SU-DHL-6 (cell line): Measurements from ENCODE around the gene MFN2.

Experiments
- H2AFZ ChIP-seq: fragments of 200-600 bp; sonication (generic); 2 replicates; pipeline ENCODE4 v1.6.1; 2014; ENCODE audit warnings: low read depth, mild to moderate bottlenecking, moderate library complexity, mixed read lengths, antibody characterized with exemption, low read length; ENCODE audit not compliant: severe bottlenecking
- H3F3A ChIP-seq: fragments of 200-600 bp; shearing (Covaris generic); 2 replicates; pipeline ENCODE4 v1.6.0; 2016; ENCODE audit warnings: antibody characterized with exemption, mild to moderate bottlenecking; ENCODE audit not compliant: insufficient read depth
- H3K27ac ChIP-seq: fragments of 200-600 bp; sonication (generic); 2 replicates; pipeline ENCODE4 v1.5.1; 2016; ENCODE audit warnings: low read depth, mild to moderate bottlenecking, low read length, moderate library complexity, mixed read lengths
- H3K27me3 ChIP-seq: fragments of 200-600 bp; sonication (generic), shearing (Covaris generic); 2 replicates; pipeline ENCODE4 v1.6.0; 2014; ENCODE audit warnings: mild to moderate bottlenecking, low read length
- H3K36me3 ChIP-seq: fragments of 200-600 bp; sonication (generic); 2 replicates; pipeline ENCODE4 v1.6.1; 2014; ENCODE audit warnings: mild to moderate bottlenecking, low read length, mixed read lengths
- H3K4me2 ChIP-seq: fragments of 300-600, 200-600 bp; shearing (Covaris generic), sonication (generic); 2 replicates; pipeline ENCODE4 v1.6.0; 2014; ENCODE audit warnings: low read length, low read depth, mild to moderate bottlenecking; ENCODE audit not compliant: poor library complexity, severe bottlenecking
- H3K4me3 ChIP-seq: fragments of 200-600 bp; sonication (generic); 2 replicates; pipeline ENCODE4 v1.5.1; 2014; ENCODE audit warnings: antibody characterized with exemption, low read length, mild to moderate bottlenecking, mixed read lengths; ENCODE audit not compliant: insufficient read depth, poor library complexity, severe bottlenecking
- H3K79me2 ChIP-seq: fragments of 200-600 bp; sonication (generic); 2 replicates; pipeline ENCODE4 v1.6.1; 2014; ENCODE audit warnings: mild to moderate bottlenecking, low read length, moderate library complexity; ENCODE audit not compliant: insufficient read depth
- H3K9ac ChIP-seq: fragments of 200-600 bp; sonication (generic); 2 replicates; pipeline ENCODE4 v1.7.0; 2014; ENCODE audit warnings: mild to moderate bottlenecking, low read length
- H3K9me2 ChIP-seq: fragments of 200-600 bp; sonication (generic); replicated peaks from 2 replicates; pipeline ENCODE4 v1.6.1; 2014; ENCODE audit warnings: low read length; ENCODE audit not compliant: insufficient read depth
- H3K9me3 ChIP-seq: fragments of 200-600 bp; sonication (generic); 2 replicates; pipeline ENCODE4 v1.6.1; 2014; ENCODE audit warnings: low read length, mixed read lengths; ENCODE audit not compliant: insufficient read depth
- H4K20me1 ChIP-seq: fragments of 200-600 bp; sonication (generic); 2 replicates; pipeline ENCODE4 v1.6.1; 2014; ENCODE audit warnings: low read depth, mild to moderate bottlenecking, antibody characterized with exemption, low read length, moderate library complexity, mixed read lengths
- EZH2phosphoT487 ChIP-seq: fragments of 200-600 bp; sonication (generic), shearing (Covaris generic); conservative IDR thresholded peaks from 2 replicates; pipeline ENCODE4 v1.6.1; 2018; ENCODE audit warnings: mild to moderate bottlenecking, antibody characterized with exemption, low read length, moderate library complexity, mixed read lengths
- TF ChIP-seq, protein P1 (sequence below): fragments of 200-600 bp; sonication (generic); IDR thresholded peaks from one replicate; pipeline ENCODE4 v1.5.1; 2017; ENCODE audit warnings: antibody characterized with exemption, mild to moderate bottlenecking, low read length, moderate library complexity; ENCODE audit not compliant: insufficient read depth, poor library complexity, severe bottlenecking

The MFN2 gene

GRCh38 chr1:11951901-11952300, 28.3 kb upstream of the MFN2 start:
- peaks cover 5% of the 10 kb centered on the region; the same call in 1 of the 2 replicates for H3K36me3 ChIP-seq

DNA sequence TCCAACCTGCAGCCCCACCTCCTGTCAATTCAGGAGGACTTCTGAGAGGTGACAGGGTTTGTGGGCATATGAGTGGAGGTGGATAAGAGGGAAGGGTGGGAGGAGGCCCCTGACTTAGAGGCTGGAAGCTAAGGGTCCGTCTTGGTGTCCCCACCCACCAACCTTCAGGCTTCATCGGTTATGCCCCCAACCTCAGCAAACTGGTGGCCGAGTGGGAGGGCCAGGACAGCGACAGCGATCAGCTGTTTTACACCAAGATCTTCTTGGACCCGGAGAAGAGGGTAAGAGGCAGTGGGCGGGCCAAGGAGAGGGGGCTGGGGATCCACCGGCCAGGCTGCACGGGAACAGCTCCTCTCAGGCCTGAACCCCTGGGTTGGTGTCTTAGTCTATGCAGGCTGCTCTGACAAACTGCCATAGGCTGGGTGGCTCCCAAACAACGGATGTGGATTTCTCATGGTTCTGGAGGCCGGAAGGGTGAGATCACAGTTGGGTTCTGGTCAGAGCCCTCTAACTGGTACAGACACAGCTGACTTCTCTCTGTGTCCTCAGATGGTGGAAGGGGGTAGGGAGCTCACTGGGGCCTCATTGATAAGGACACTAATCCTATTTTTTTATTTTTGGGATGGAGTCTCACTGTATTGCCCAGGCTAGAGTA, 27.7 kb upstream of the MFN2 start:
- TF ChIP-seq EZH2phosphoT487 = no peak
- TF ChIP-seq, protein P1, sequence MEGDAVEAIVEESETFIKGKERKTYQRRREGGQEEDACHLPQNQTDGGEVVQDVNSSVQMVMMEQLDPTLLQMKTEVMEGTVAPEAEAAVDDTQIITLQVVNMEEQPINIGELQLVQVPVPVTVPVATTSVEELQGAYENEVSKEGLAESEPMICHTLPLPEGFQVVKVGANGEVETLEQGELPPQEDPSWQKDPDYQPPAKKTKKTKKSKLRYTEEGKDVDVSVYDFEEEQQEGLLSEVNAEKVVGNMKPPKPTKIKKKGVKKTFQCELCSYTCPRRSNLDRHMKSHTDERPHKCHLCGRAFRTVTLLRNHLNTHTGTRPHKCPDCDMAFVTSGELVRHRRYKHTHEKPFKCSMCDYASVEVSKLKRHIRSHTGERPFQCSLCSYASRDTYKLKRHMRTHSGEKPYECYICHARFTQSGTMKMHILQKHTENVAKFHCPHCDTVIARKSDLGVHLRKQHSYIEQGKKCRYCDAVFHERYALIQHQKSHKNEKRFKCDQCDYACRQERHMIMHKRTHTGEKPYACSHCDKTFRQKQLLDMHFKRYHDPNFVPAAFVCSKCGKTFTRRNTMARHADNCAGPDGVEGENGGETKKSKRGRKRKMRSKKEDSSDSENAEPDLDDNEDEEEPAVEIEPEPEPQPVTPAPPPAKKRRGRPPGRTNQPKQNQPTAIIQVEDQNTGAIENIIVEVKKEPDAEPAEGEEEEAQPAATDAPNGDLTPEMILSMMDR = no peak
- no peaks in the 10 kb centered on the region for H3K9me2 ChIP-seq
- H3K9ac ChIP-seq = no peak overlapping the region
- H3K9me3 ChIP-seq = no peaks in the 10 kb centered on the region
- H3K79me2 ChIP-seq = no peaks in the 10 kb centered on the region
- H3K36me3 ChIP-seq = peaks cover 5% of the 10 kb centered on the region; the same call in 1 of the 2 replicates
- H3K27ac ChIP-seq = no peak overlapping the region
- H3K4me3 ChIP-seq = no peak overlapping the region
- H3K4me2 ChIP-seq = no peak overlapping the region
- H3F3A ChIP-seq = no peaks in the 10 kb centered on the region
- H4K20me1 ChIP-seq = no peaks in the 10 kb centered on the region
- no peak overlapping the region for H2AFZ ChIP-seq
- H3K27me3 ChIP-seq = no peaks in the 10 kb centered on the region

More at GRCh38 chr1:11951901-11952300, 28.3 kb upstream of the MFN2 start:
- TF ChIP-seq, protein P1 = no peak
- no peak for TF ChIP-seq EZH2phosphoT487
- no peak overlapping the region for H2AFZ ChIP-seq
- H3K4me3 ChIP-seq = no peak overlapping the region
- no peaks in the 10 kb centered on the region for H3K27me3 ChIP-seq
- H3K4me2 ChIP-seq = no peak overlapping the region
- H4K20me1 ChIP-seq = no peaks in the 10 kb centered on the region
- H3K9me3 ChIP-seq = no peaks in the 10 kb centered on the region
- H3K27ac ChIP-seq = no peak overlapping the region
- no peak overlapping the region for H3K9ac ChIP-seq
- H3K9me2 ChIP-seq = no peaks in the 10 kb centered on the region
- no peaks in the 10 kb centered on the region for H3F3A ChIP-seq
- H3K79me2 ChIP-seq = no peaks in the 10 kb centered on the region

- Histone ChIP-seq H3K79me2 (no peaks in the 10 kb centered on the region), H4K20me1 (no peaks in the 10 kb centered on the region), H3F3A (no peaks in the 10 kb centered on the region), H3K9ac (no peak overlapping the region), H3K4me2 (no peak overlapping the region), H3K9me3 (no peaks in the 10 kb centered on the region), H3K27me3 (no peaks in the 10 kb centered on the region), H2AFZ (no peak overlapping the region), H3K9me2 (no peaks in the 10 kb centered on the region), H3K4me3 (no peak overlapping the region), H3K27ac (no peak overlapping the region), H3K36me3 (no peaks in the 10 kb centered on the region)
- no peak for TF ChIP-seq EZH2phosphoT487
- TF ChIP-seq, protein P1 = no peak
Observed at GRCh38 chr1:11955221-11955620, 25.0 kb upstream of the MFN2 start.
